CD14-positive monocyte (primary cell): ENCODE measurements around the gene CA6. TPM values are rescaled to one million over a fixed set of nuclear protein-coding genes. Genes with fewer than 3 reads are reported as not detected.

Source experiments
- DNase-seq, 3 donors: peaks; one replicate each; pipeline ENCODE4 v3.0.0-alpha.2; 2011 to 2022
- H2AFZ ChIP-seq: 2 replicates; pipeline ENCODE4 v1.6.0; 2012; ENCODE audit warnings: mild to moderate bottlenecking, low read depth, low read length, inconsistent platforms; ENCODE audit not compliant: insufficient read depth, poor library complexity, severe bottlenecking
- H3K27ac ChIP-seq, 2 donors: 1 replicate in 1 of 2; 2 replicates in 1 of 2; pipeline ENCODE4 v1.5.1; 2012 to 2013; ENCODE audit warnings: low read length in 2 of 2, control low read depth in 1 of 2, inconsistent platforms in 1 of 2, low read depth in 1 of 2, mild to moderate bottlenecking in 1 of 2
- H3K27me3 ChIP-seq, 2 donors: one replicate each; pipeline versions ENCODE4 v1.6.0 to v1.6.1; 2011 to 2013; ENCODE audit warnings: low read length in 2 of 2; ENCODE audit not compliant: control insufficient read depth in 2 of 2, insufficient read depth in 2 of 2
- H3K36me3 ChIP-seq, 2 donors: replicated peaks in 1 of 2; 1 replicate in 1 of 2; 2 replicates in 1 of 2; pipeline versions ENCODE4 v1.5.1 to v1.6.1; 2012 to 2013; ENCODE audit warnings: low read length in 2 of 2, control low read depth in 1 of 2, inconsistent platforms in 1 of 2, mild to moderate bottlenecking in 1 of 2; ENCODE audit not compliant: insufficient read depth in 2 of 2, control insufficient read depth in 1 of 2
- H3K4me1 ChIP-seq, 2 donors: 1 replicate in 1 of 2; 2 replicates in 1 of 2; pipeline versions ENCODE4 v1.5.1 to v1.6.1; 2012 to 2013; ENCODE audit warnings: low read length in 2 of 2, control low read depth in 1 of 2, inconsistent platforms in 1 of 2, mild to moderate bottlenecking in 1 of 2, moderate library complexity in 1 of 2; ENCODE audit not compliant: insufficient read depth in 2 of 2, control insufficient read depth in 1 of 2
- H3K4me2 ChIP-seq: replicated peaks from 2 replicates; pipeline ENCODE3; 2012; ENCODE audit warnings: low read length, moderate library complexity, mild to moderate bottlenecking; ENCODE audit not compliant: poor library complexity, severe bottlenecking; ENCODE audit errors: extremely low read depth
- H3K4me3 ChIP-seq, 3 experiments: fragments of 200-600 bp in 1 of 3; sonication (generic) in 1 of 3; replicated peaks in 1 of 3; 1 replicate in 2 of 3; 2 replicates in 1 of 3; pipeline ENCODE4 v1.5.1; 2011 to 2013; ENCODE audit warnings: low read length in 3 of 3, mild to moderate bottlenecking in 3 of 3, control low read depth in 2 of 3, low read depth in 2 of 3, inconsistent platforms in 1 of 3, moderate library complexity in 1 of 3
- H3K79me2 ChIP-seq: 2 replicates; pipeline ENCODE4 v1.6.0; 2012; ENCODE audit warnings: mild to moderate bottlenecking, control low read depth, inconsistent platforms, low read length, moderate library complexity; ENCODE audit not compliant: insufficient read depth
- H3K9ac ChIP-seq: 2 replicates; pipeline ENCODE4 v1.6.0; 2017; ENCODE audit warnings: low read length, mild to moderate bottlenecking; ENCODE audit not compliant: insufficient read depth, poor library complexity, severe bottlenecking
- H3K9me3 ChIP-seq, 2 donors: replicated peaks in 1 of 2; 1 replicate in 1 of 2; 2 replicates in 1 of 2; pipeline versions ENCODE4 v1.5.1 to v1.6.1; 2012 to 2013; ENCODE audit warnings: low read length in 2 of 2, control low read depth in 1 of 2; ENCODE audit not compliant: control insufficient read depth in 1 of 2, insufficient read depth in 1 of 2
- H4K20me1 ChIP-seq: 2 replicates; pipeline ENCODE4 v1.6.0; 2012; ENCODE audit warnings: mild to moderate bottlenecking, low read length, control low read depth, moderate library complexity; ENCODE audit not compliant: insufficient read depth
- H3K27ac Mint-ChIP-seq, 7 donors: one replicate each; pipeline ENCODE4 v1.8.0; 2020; ENCODE audit warnings: mild to moderate bottlenecking in 7 of 7, mixed read lengths in 7 of 7, moderate library complexity in 6 of 7, inconsistent platforms in 2 of 7
- H3K27me3 Mint-ChIP-seq, 3 donors: one replicate each; pipeline ENCODE4 v1.8.0; 2021 to 2022; ENCODE audit warnings: low read depth in 3 of 3, mild to moderate bottlenecking in 3 of 3, mixed read lengths in 3 of 3, moderate library complexity in 3 of 3, inconsistent platforms in 1 of 3
- H3K36me3 Mint-ChIP-seq, 2 donors: one replicate each; pipeline ENCODE4 v1.8.0; 2020; ENCODE audit warnings: mixed read lengths in 2 of 2, inconsistent platforms in 1 of 2, mild to moderate bottlenecking in 1 of 2
- H3K4me1 Mint-ChIP-seq: one replicate; pipeline ENCODE4 v1.8.0; 2020; ENCODE audit warnings: mild to moderate bottlenecking, mixed read lengths
- H3K4me3 Mint-ChIP-seq, 2 donors: one replicate each; pipeline ENCODE4 v1.8.0; 2020; ENCODE audit warnings: mild to moderate bottlenecking in 2 of 2, mixed read lengths in 2 of 2, moderate library complexity in 1 of 2
- H3K9me3 Mint-ChIP-seq, 7 donors: one replicate each; pipeline ENCODE4 v1.8.0; 2020 to 2022; ENCODE audit warnings: mixed read lengths in 7 of 7, mild to moderate bottlenecking in 6 of 7, moderate library complexity in 6 of 7, inconsistent platforms in 2 of 7
- CTCF ChIP-seq: fragments of 200-600 bp; IDR thresholded peaks from one replicate; pipeline ENCODE4 v1.8.0; 2022; ENCODE audit warnings: antibody characterized with exemption, mild to moderate bottlenecking
- WGBS: methylation state at CpG from one replicate; pipeline ENCODE4 v1.1.5; 2013; ENCODE audit warnings: missing lambda C conversion rate; ENCODE audit not compliant: insufficient coverage; 5-methylcytosine and 5-hydroxymethylcytosine counted together
- intact Hi-C, 2 donors: fragments of 100-400 bp; cut with micrococcal nuclease; formaldehyde crosslinking; loops; one replicate each; pipeline versions ENCODE4 v1.15.0 to v1.15.1; 2023
- polyA plus RNA-seq, 3 donors: library from polyadenylated mRNA; depleted of rRNA in 1 of 3; unstranded in 2 of 3; stranded (reverse) in 1 of 3; fragments of 300-500 nt in 2 of 3; fragments of >200 nt in 1 of 3; fragmentation: Illumina TruSeq in 2 of 3; gene quantifications; 1 replicate in 2 of 3; 2 replicates in 1 of 3; pipeline ENCODE4 v1.2.3, GENCODE V29; 2012 to 2021
- small RNA-seq: library from RNA; depleted of rRNA; stranded (forward); fragments of <200 nt; gene quantifications from one replicate; pipeline ENCODE3, GENCODE V24; 2012; ENCODE audit warnings: low read depth; ENCODE audit not compliant: insufficient read length

Gene CA6
- polyA plus RNA-seq, 3 donors, result not detected

- Mint-ChIP-seq H3K9me3 (peaks cover 0 to under 1% (median 0%) of the 10 kb centered on the region in 7 donors), H3K27me3 (peaks cover 2 to 18% (median 6%) of the 10 kb centered on the region in 3 donors), H3K4me3 (no peak overlapping the region), H3K27ac (no peak overlapping the region), H3K4me1 (peaks cover 2% of the 10 kb centered on the region), H3K36me3 (no peaks in the 10 kb centered on the region)
- H3K4me3 ChIP-seq, result no peak overlapping the region
- no peak for DNase-seq
- H3K79me2 ChIP-seq, result no peaks in the 10 kb centered on the region
- intact Hi-C loops, result no loop called here
- H3K27ac ChIP-seq, result no peak overlapping the region
- H3K9me3 ChIP-seq, result no peaks in the 10 kb centered on the region
- no peaks in the 10 kb centered on the region for H3K4me1 ChIP-seq
- no peaks in the 10 kb centered on the region for H4K20me1 ChIP-seq
- no peak overlapping the region for H3K4me2 ChIP-seq
- 95% methylated on average over 9 of the region's 10 CpGs for WGBS
- TF ChIP-seq CTCF, result no peak
- H2AFZ ChIP-seq, result no peak overlapping the region
- peaks cover 0 to 2% of the 10 kb centered on the region in 2 donors for H3K27me3 ChIP-seq
- no peak overlapping the region for H3K9ac ChIP-seq
- no peaks in the 10 kb centered on the region for H3K36me3 ChIP-seq
Measured at GRCh38 chr1:9022773-9023172, 77.1 kb downstream of the CA6 start.

Small RNAs within 50 kb of the gene (small RNA-seq; reads per million reads assigned to genes)
- gene AL139415.2 (not detected), gene RN7SL451P (not detected)

Other genes starting within 250 kb of the CA6 start
- 10 to 100 TPM in 1 of 3 donors, 1 to 10 TPM in 2; 1.2 to 19.4 (median 3.8) TPM for gene RERE, start 128.2 kb upstream of the CA6 start, polyA plus RNA-seq
- 1,000 to 10,000 TPM in 2 of 3 donors, 100 to 1,000 TPM in 1; 525 to 1,573 (median 1,458) TPM for gene ENO1, start 67.2 kb upstream of the CA6 start, polyA plus RNA-seq
- gene SLC2A7, start 80.6 kb downstream of the CA6 start, polyA plus RNA-seq, result not detected
- gene SLC2A5, start 123.8 kb downstream of the CA6 start, polyA plus RNA-seq, result 1 to 10 TPM in 1 of 3 donors, under 1 TPM in 2; 0.75 to 1.3 (median 0.81) TPM
- 1 to 10 TPM in 1 of 3 donors, under 1 TPM in 2; 0.56 to 1.1 (median 0.72) TPM for gene GPR157, start 183.2 kb downstream of the CA6 start, polyA plus RNA-seq